Measurements from ENCODE around the gene SFTPA2.
"Not testable (repeated sequence)": the region's sequence is repeated elsewhere in the genome, so short reads cannot be mapped to it uniquely, and the experiment has no call there.

Gene SFTPA2

DNA sequence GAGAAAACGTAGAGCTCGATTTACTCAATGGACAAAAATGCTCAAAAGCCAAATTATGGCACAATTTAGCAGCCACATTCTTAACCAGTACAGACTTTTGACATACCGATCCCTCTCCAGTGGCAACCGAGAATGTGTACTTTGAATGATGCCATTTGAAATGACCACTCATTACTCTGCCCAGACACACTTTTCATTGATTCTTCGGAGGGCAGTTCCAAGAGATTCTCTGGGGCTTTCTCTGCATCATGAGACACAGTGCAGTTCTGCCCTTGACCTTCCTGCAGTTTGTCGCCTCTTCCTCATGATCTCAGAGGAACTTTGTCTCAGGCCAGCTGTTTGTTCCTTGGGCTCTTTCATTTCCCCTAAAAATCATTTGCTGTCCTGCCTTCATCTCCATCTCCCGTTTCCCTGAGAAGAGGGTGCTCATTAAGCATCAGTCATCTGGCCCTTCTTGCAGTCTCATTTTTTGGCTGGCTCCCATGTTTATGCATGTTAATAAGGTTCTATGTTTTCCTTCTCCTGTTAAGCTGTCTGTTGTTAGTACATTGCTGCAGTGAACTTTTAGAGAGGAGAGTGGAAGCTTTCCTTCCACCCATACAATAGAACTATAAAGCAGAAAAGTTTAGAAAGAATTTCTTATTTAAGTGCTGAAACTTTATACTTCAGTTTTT lies 43.5 kb downstream of the SFTPA2 start:
- not testable (repeated sequence) for DNase-seq (ENCODE audit: low read depth in 1 of 2, low spot score in 1 of 2)

DNA sequence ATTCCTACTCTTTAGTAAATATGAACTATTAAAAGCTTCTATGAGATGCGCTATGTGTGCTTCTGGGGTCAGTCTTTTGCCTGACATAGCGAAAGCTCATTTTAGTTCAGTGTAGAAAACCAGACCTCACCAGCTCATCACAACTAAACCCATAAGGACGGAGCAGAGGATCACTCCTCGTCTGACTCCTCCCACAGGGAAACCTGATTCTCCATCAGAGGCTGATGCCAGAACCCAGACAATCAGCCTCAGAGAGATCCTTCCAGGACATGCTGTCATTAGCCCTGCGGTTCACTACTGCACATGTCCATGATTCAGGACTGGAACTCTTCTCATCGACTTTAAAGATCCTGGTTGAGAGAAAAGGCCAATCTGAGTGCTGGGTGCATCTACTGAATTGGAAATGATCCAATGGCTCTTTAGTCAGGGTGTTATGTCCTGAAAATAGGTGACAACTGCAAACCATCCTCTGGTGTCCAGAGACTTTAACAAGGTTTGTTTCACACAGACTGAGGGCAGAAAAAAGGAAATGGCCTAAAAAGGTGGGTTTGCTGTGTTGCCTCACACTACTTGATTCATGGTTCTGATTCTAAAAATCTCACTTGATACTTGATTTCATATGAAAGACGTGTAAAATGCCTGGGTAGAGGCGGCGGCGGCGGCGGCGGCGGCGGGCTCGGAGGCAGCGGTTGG lies 48.2 kb downstream of the SFTPA2 start, which contains the start of gene EIF5AL1:
EIF5AL1 (plus strand) TSS at position 643 of the 693 bp plus-strand sequence. CDS start 117 bp downstream, outside the sequence.
- DNase-seq (ENCODE audit: low read depth in 1 of 2, low spot score in 1 of 2) = not testable (repeated sequence)

DNA sequence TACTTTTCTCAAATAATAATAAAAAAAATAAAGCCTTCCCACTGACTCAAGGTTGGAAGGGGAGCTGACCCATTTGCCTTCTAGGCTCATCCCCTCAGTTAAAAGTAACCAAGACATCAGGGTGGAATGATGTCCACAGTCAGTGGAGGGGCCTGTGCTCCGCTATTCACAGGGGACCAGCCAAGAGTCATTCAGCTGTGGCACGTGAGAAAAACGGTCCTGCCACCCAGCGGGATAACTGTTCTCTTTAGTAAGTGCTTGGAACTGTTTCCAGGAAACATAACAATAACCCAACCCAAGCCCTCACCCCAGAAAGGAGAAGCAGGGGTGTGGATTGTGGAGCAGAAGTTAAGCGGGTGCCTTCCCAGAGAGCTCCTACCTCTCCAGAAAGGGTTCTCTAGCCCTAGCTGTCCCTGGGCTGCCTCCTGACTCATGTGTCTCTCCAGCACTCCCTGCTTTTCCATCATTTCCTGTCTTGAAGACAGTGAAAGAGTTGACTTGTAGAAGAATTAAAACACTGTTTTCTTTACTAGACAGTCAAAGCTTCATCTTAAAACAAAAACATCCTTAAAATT lies 50.2 kb downstream of the SFTPA2 start:
- not testable (repeated sequence) for DNase-seq (ENCODE audit: low read depth in 1 of 2, low spot score in 1 of 2)

DNA sequence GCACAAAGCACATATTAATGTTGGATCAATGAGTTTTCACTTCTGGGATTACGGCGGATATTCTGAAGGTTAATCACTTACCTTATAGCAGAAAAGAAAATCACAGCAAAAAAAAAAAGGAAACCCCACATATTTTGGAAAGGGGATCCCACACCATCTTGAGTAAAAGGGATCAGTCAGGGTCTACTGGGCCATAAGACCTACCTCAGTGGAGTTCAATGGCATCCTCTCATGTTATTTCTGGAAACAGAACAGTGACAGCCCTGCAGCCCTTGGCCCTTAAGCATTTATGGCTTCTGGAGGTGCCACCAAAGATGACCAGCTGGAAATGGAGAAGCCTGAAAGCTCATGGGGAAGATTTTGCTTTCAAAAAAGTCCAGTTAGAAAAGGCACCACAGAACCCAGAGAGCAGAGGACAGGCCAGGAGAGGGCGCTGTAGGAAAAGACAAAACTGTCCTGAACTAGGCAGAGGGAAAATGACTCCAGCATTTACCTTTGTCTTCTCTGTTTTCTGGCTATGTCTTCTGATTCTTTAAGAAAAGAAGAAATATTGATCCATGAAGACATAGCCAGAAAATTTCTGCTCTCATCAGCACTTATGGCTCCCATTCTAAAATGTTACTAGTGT lies 50.8 kb downstream of the SFTPA2 start:
- not testable (repeated sequence) for DNase-seq (ENCODE audit: low read depth in 1 of 2, low spot score in 1 of 2)

DNA sequence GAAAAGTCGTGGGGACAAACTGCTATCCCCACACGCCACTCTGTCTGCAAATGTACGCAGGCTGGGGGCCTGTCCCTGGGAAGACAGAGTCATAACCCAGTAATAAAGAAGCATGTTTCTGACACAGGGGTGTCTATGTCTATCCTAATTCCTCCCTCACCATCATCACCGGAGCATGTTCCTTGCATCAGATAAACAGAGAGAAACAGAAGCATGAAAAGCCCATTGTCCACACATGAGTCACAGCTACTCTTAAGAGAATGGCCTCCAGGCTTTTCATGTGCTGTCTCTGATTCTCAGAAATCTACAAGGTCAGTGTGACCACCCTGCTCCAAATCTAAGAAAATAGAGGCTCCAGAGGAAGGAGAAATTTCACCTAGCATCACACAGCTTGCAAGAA lies 52.0 kb downstream of the SFTPA2 start:
- DNase-seq (ENCODE audit: low read depth in 1 of 2, low spot score in 1 of 2) = not testable (repeated sequence)

DNA sequence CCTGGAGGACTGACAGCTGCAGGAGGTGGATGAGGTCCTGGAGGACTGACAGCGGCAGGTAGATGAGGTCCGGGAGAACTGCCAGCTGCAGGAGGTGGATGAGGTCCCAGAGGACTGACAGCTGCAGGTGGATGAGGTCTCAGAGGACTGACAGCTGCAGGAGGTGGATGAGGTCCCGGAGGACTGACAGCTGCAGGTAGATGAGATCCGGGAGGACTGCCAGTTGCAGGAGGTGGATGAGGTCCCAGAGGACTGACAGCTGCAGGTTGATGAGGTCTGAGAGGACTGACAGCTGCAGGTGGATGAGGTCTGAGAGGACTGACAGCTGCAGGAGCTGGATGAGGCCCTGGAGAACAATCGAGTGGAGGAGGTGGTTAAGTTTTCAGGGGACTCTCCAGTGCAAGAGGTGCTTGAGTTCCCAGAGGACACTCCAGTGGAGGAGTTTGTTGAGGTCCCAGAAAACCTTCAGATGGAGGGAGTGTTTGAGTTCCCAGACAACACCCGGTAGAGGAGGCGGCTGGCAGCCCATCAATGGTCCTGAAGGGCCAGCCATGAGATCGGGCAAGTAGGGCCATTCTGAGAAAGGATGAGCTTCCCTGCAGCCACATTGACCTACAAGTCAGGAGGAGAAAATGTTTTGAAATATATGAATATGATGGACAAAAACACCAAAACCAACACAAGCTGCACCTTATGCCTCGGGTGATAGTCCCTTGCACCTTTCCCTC lies 52.6 kb downstream of the SFTPA2 start:
- no peak for DNase-seq (ENCODE audit: low read depth in 1 of 2, low spot score in 1 of 2)
